Chondrocyte (in vitro differentiated cells): ENCODE results near the gene XXYLT1. TPM values are rescaled to one million over a fixed set of nuclear protein-coding genes. Genes with fewer than 3 reads are reported as not detected.
A peak's percentile ranks its signal among the peaks of the same experiment; 100 is the strongest.

Experiments
- DNase-seq: peaks from one replicate; pipeline ENCODE4 v3.0.0; 2021; ENCODE audit warnings: mixed read lengths, low spot score
- H3K27ac Mint-ChIP-seq: one replicate; pipeline ENCODE4 v1.8.0; 2021; ENCODE audit warnings: mild to moderate bottlenecking, moderate library complexity, mixed read lengths; ENCODE audit not compliant: unreplicated experiment
- H3K27me3 Mint-ChIP-seq: 2 replicates; pipeline ENCODE4 v1.8.0; 2021; ENCODE audit warnings: low read depth, mixed read lengths
- H3K36me3 Mint-ChIP-seq: 2 replicates; pipeline ENCODE4 v1.8.0; 2021; ENCODE audit warnings: low read depth, mixed read lengths
- H3K4me1 Mint-ChIP-seq: 2 replicates; pipeline ENCODE4 v1.8.0; 2021; ENCODE audit warnings: low read depth, mild to moderate bottlenecking, mixed read lengths
- H3K4me3 Mint-ChIP-seq: one replicate; pipeline ENCODE4 v1.8.0; 2021; ENCODE audit warnings: mild to moderate bottlenecking, moderate library complexity, mixed read lengths; ENCODE audit not compliant: unreplicated experiment
- H3K9me3 Mint-ChIP-seq: 2 replicates; pipeline ENCODE4 v1.8.0; 2021; ENCODE audit warnings: low read depth, mixed read lengths
- total RNA-seq: library from RNA; stranded (reverse); gene quantifications from 3 replicates; pipeline ENCODE4 v1.2.1, GENCODE V29; 2021
- TF ChIP-seq, protein P1 (sequence below): fragments of 200-600 bp; sonication (generic); IDR thresholded peaks from 2 replicates; pipeline ENCODE4 v1.5.0; 2021; ENCODE audit warnings: antibody characterized with exemption, mild to moderate bottlenecking, moderate library complexity

Gene XXYLT1
- total RNA-seq, 1 donor from 2014 or later = 32.7 TPM

GRCh38 chr3:195207056-195207455, 63.9 kb downstream of the XXYLT1 start:
- Mint-ChIP-seq H3K4me1 (peaks cover 88% of the 10 kb centered on the region), H3K4me3 (no peak overlapping the region), H3K27me3 (no peaks in the 10 kb centered on the region), H3K9me3 (peaks cover 2% of the 10 kb centered on the region), H3K27ac (no peak overlapping the region), H3K36me3 (no peaks in the 10 kb centered on the region)
- TF ChIP-seq, protein P1, sequence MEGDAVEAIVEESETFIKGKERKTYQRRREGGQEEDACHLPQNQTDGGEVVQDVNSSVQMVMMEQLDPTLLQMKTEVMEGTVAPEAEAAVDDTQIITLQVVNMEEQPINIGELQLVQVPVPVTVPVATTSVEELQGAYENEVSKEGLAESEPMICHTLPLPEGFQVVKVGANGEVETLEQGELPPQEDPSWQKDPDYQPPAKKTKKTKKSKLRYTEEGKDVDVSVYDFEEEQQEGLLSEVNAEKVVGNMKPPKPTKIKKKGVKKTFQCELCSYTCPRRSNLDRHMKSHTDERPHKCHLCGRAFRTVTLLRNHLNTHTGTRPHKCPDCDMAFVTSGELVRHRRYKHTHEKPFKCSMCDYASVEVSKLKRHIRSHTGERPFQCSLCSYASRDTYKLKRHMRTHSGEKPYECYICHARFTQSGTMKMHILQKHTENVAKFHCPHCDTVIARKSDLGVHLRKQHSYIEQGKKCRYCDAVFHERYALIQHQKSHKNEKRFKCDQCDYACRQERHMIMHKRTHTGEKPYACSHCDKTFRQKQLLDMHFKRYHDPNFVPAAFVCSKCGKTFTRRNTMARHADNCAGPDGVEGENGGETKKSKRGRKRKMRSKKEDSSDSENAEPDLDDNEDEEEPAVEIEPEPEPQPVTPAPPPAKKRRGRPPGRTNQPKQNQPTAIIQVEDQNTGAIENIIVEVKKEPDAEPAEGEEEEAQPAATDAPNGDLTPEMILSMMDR = no peak
- DNase-seq = no peak

DNA sequence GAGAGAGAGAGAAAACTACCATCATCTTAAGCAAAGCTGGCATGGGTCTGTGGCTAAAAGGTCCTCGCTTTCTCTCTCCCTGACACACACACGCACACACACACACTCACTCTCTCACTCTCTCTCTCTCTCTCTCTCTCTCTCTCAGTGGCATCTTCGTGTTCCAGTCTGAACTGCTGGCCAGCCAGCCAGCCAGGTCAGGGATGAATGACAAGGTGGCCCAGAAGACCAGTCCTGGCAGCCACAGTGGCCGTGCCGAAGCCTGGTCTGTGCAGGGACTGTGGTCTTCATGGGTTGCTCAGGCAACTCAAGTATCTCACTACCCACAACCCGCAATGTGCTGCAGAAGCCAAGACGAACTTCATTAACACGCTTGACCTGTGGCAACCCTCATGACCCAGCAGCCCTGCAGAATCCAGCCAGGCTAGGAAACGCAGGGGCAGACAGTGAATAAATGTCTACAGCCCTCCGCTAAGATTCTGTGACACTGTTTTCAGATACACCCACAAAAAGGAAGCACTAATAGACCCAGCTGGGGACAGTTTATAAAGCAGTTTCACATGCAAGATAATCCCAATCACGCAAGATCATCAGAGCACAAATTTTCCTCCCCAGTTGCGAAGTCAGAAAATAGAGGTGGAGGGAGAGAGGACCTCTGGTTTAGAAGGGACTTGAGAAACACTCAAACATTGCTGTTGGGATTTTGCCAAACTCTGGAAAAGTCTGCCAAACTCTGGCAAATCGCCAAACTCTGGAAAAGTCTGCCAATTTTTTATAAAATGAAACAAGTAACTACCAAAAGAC, 66.4 kb downstream of the XXYLT1 start:
- TF ChIP-seq, protein P1 = no peak
- Mint-ChIP-seq H3K27ac (peak overlapping the region; percentile 99), H3K4me3 (peak overlapping the region; percentile 57), H3K27me3 (no peaks in the 10 kb centered on the region), H3K4me1 (peaks cover 86% of the 10 kb centered on the region), H3K9me3 (no peaks in the 10 kb centered on the region), H3K36me3 (no peaks in the 10 kb centered on the region)
- DNase-seq = no peak

DNA sequence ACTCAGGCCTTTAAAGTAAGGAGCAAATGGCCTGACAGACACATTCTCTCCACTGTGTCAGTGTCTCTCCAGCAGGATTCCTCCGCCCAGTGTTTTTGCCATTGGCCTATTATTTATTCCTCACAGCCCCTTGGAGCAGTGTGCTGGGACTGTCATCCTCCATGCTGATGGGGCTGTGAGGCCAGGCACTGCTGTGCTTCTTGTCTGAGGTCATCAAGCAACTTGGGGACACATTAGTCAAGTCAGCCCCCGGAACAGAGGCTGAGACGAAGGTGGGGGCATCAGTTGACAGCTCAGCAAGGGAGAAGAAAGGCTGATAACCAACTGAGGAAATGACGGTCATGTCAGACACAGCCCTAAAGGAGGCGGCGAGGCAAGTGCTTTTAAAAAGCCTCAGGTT, 67.4 kb downstream of the XXYLT1 start:
- H3K4me3 Mint-ChIP-seq = no peak overlapping the region
- TF ChIP-seq, protein P1 = no peak
- no peaks in the 10 kb centered on the region for H3K27me3 Mint-ChIP-seq
- H3K27ac Mint-ChIP-seq = peak overlapping the region; percentile 99
- no peaks in the 10 kb centered on the region for H3K36me3 Mint-ChIP-seq
- DNase-seq = no peak
- peaks cover 83% of the 10 kb centered on the region for H3K4me1 Mint-ChIP-seq
- no peaks in the 10 kb centered on the region for H3K9me3 Mint-ChIP-seq

DNA sequence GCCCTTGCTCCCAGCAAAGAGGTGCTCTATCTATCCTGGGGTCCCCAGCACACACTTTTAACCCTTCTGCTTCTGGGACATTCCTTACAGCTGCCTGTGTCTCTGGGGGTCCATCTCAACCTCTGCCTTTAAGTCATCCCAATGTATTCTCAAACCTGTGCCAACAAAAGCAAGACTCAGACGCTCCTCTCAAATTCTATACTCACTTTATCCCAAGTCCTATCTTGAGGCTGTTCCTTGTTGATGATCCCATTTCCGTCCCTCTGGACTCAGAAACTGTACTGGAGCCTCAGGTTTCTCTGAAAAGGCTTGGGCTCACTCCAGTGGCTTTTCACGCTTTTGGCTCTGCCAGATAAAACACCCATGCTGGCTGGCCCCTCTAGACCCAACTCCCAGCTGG, 69.7 kb downstream of the XXYLT1 start:
- H3K27ac Mint-ChIP-seq = peak overlapping the region; percentile 78
- no peaks in the 10 kb centered on the region for H3K27me3 Mint-ChIP-seq
- TF ChIP-seq, protein P1 = peak; percentile 13
- peaks cover 83% of the 10 kb centered on the region for H3K4me1 Mint-ChIP-seq
- no peaks in the 10 kb centered on the region for H3K36me3 Mint-ChIP-seq
- no peak for DNase-seq
- H3K4me3 Mint-ChIP-seq = no peak overlapping the region
- no peaks in the 10 kb centered on the region for H3K9me3 Mint-ChIP-seq

- Mint-ChIP-seq H3K4me1 (peaks cover 84% of the 10 kb centered on the region), H3K27ac (peak overlapping the region; percentile 45), H3K4me3 (no peak overlapping the region), H3K36me3 (no peaks in the 10 kb centered on the region), H3K9me3 (no peaks in the 10 kb centered on the region), H3K27me3 (no peaks in the 10 kb centered on the region)
- DNase-seq = no peak
- TF ChIP-seq, protein P1 = no peak
These were observed 70.7 kb downstream of the XXYLT1 start for GRCh38 chr3:195200010-195200822.
